Measurements from ENCODE around the gene PCDH12. TPM values are rescaled to one million over a fixed set of nuclear protein-coding genes. Genes with fewer than 3 reads are reported as not detected.

The PCDH12 gene
- total RNA-seq, 1 experiment from 2014 or later: not detected

DNA sequence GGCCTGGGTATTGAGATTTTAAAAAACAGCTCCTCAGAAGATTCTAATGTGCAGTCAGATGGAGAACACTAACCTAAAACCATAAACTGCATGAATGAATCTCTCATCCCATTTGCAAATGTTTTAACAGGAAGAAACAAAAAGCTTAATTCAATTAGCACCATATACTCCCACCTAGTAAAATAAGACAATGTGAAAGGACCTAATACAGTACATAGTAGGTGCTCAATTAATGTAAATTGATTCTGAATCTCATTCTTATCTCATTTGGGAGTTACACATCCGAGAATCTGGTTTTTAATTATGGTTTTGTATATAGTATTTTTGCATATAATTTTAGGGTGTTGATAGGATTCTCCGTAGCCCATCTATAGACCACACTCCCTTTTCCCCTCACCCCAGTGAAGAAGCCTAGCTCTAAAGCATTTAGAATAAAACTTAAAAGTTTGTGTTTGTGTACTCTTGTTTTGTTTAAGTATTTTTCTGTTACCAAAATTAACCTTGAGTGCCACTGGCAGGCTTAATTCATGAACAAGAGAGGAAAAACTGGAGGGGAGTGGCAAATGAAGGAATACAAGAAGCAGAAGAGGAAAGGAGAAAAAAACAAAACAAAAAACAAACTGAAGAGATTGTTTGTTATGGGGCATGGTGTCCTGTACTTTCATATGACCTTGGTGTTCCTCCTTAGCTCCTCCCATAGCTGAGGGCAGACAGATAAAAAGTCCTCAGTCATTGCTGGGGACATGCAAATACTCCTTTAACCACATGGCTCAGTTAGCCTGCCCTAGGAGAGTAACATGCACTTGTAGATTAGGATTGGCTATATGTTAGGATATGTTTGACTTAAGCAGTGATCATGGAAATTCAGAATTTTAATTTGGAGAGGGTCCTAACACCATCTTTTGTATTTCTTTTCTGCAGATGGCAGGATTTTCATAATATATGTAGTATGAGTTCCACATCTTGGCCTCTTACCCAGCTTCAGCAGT lies 12.1 kb upstream of the PCDH12 start:
- ChIA-PET CTCF (interaction anchor here (1.0 to 1.9 kb wide), 4 partner anchors 8 to 91 kb away, joined by 3 to 9 read pairs (median 4); partner anchors contain the start of gene PCDH12), POLR2A (no interaction called here)
- in situ Hi-C loops (cut with HindIII; ENCODE audit: low pct_unique_long_range_greater_than_20kb, low sequenced_read_pairs) (no loop called here), intact Hi-C loops (cut with micrococcal nuclease; ENCODE audit: unreplicated experiment) (loop anchor here (10.0 kb wide), 1 partner anchor 305 kb away; no protein-coding TSS in a partner anchor)
- Histone ChIP-seq H3K36me3 (ENCODE audit: control insufficient read depth, insufficient read depth, low read length) (peaks cover 32% of the 10 kb centered on the region), H3K27me3 (ENCODE audit: control insufficient read depth, insufficient read depth, low read length) (no peaks in the 10 kb centered on the region), H3K9me3 (ENCODE audit: control insufficient read depth, insufficient read depth, low read depth, low read length) (no peaks in the 10 kb centered on the region), H3K27ac (ENCODE audit: low read length) (peak overlapping the region; percentile 92), H3K4me3 (ENCODE audit: low read depth in 2 of 2, low read length in 2 of 2) (peak overlapping the region; percentile 95 to 96), H3K4me1 (ENCODE audit: control insufficient read depth, insufficient read depth, low read length) (peaks cover 13% of the 10 kb centered on the region)
- TSS peak; percentile 66 for BruUV-seq (replicated peaks)
- DNase-seq (ENCODE audit: low read depth, low spot score): no peak
- no peak for ATAC-seq
- no peak for TF ChIP-seq TCF7L2 (IDR thresholded peaks at IDR 0.05; ENCODE audit: low read depth, low read length)
- TF ChIP-seq POLR2AphosphoS5 (IDR thresholded peaks at IDR 0.05; ENCODE audit: low read depth, low read length): no peak
- TF ChIP-seq, protein P1, sequence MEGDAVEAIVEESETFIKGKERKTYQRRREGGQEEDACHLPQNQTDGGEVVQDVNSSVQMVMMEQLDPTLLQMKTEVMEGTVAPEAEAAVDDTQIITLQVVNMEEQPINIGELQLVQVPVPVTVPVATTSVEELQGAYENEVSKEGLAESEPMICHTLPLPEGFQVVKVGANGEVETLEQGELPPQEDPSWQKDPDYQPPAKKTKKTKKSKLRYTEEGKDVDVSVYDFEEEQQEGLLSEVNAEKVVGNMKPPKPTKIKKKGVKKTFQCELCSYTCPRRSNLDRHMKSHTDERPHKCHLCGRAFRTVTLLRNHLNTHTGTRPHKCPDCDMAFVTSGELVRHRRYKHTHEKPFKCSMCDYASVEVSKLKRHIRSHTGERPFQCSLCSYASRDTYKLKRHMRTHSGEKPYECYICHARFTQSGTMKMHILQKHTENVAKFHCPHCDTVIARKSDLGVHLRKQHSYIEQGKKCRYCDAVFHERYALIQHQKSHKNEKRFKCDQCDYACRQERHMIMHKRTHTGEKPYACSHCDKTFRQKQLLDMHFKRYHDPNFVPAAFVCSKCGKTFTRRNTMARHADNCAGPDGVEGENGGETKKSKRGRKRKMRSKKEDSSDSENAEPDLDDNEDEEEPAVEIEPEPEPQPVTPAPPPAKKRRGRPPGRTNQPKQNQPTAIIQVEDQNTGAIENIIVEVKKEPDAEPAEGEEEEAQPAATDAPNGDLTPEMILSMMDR (IDR thresholded peaks at IDR 0.05): no peak
- TF ChIP-seq SIN3A (IDR thresholded peaks at IDR 0.05; ENCODE audit: borderline replicate concordance, insufficient read depth, low read depth, low read length): no peak
- TF ChIP-seq, protein P2, sequence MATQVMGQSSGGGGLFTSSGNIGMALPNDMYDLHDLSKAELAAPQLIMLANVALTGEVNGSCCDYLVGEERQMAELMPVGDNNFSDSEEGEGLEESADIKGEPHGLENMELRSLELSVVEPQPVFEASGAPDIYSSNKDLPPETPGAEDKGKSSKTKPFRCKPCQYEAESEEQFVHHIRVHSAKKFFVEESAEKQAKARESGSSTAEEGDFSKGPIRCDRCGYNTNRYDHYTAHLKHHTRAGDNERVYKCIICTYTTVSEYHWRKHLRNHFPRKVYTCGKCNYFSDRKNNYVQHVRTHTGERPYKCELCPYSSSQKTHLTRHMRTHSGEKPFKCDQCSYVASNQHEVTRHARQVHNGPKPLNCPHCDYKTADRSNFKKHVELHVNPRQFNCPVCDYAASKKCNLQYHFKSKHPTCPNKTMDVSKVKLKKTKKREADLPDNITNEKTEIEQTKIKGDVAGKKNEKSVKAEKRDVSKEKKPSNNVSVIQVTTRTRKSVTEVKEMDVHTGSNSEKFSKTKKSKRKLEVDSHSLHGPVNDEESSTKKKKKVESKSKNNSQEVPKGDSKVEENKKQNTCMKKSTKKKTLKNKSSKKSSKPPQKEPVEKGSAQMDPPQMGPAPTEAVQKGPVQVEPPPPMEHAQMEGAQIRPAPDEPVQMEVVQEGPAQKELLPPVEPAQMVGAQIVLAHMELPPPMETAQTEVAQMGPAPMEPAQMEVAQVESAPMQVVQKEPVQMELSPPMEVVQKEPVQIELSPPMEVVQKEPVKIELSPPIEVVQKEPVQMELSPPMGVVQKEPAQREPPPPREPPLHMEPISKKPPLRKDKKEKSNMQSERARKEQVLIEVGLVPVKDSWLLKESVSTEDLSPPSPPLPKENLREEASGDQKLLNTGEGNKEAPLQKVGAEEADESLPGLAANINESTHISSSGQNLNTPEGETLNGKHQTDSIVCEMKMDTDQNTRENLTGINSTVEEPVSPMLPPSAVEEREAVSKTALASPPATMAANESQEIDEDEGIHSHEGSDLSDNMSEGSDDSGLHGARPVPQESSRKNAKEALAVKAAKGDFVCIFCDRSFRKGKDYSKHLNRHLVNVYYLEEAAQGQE (IDR thresholded peaks at IDR 0.05; ENCODE audit: insufficient read depth in 1 of 2, low read depth in 2 of 2, low read length in 1 of 2): no peak

DNA sequence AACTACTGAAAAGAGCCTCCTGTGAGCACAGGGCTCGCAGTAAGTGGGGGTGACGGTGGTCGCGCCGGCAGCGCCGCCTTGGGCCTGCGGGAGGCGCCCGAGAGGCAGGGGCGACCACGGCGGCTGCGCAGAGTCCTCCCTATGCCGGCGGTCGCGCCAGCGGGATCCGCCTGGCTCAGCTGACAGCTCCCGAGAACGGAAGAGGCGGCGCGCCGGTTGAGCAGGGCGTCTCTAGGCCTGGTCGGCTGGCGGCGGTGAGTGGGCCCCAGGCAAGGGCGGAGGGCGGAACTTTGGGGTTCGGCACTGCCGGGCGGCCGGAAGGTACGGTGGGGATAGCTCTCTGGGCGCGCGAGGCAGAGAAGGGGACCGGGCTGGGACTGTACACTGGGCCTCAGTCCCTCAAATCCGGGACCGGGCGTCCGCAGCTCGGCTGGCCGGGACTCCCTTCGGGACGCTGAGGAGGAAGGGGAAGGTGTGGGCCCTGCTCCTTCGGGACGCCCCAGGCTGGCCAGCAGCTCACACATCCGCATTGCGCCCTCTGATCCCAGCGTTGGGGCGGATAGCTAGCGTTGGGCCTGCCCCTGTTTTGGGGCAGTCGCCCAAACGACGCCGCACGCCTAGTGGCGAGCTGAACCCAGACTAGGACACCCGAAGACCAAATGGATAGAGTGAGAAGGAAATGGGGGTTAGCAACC lies 11.1 kb upstream of the PCDH12 start, which contains the start of gene RNF14:
Gene RNF14 (plus strand): TSS at position 192 of the 695 bp plus-strand sequence. CDS start 4,484 bp downstream, outside the sequence.
- TF ChIP-seq SIN3A (IDR thresholded peaks at IDR 0.05; ENCODE audit: borderline replicate concordance, insufficient read depth, low read depth, low read length) (peak; percentile 47; the same call in 1 of the 2 replicates), TCF7L2 (IDR thresholded peaks at IDR 0.05; ENCODE audit: low read depth, low read length) (no peak), POLR2AphosphoS5 (IDR thresholded peaks at IDR 0.05; ENCODE audit: low read depth, low read length) (peak; percentile 94)
- TF ChIP-seq, protein P1 (IDR thresholded peaks at IDR 0.05): peak; percentile 99
- TF ChIP-seq, protein P2 (IDR thresholded peaks at IDR 0.05; ENCODE audit: insufficient read depth in 1 of 2, low read depth in 2 of 2, low read length in 1 of 2): no peak
- DNase-seq (ENCODE audit: low read depth, low spot score): peak; percentile 53
- ATAC-seq: peak; percentile 99
- H3K4me3 ChIP-seq (ENCODE audit: low read depth in 2 of 2, low read length in 2 of 2): peak within 1 kb of the TSS; percentile 95 to 96
- ChIA-PET POLR2A (interaction anchor here (0.6 kb wide), 1 partner anchor 269 kb away, joined by 3 read pairs; no protein-coding TSS in a partner anchor), CTCF (interaction anchor here (0.6 to 1.9 kb wide), 9 partner anchors 8 to 277 kb away, joined by 3 to 9 read pairs (median 4); partner anchors contain the start of gene PCDH12)
- no peaks in the 10 kb centered on the region for H3K27me3 ChIP-seq (ENCODE audit: control insufficient read depth, insufficient read depth, low read length)
- no peaks in the 10 kb centered on the region for H3K9me3 ChIP-seq (ENCODE audit: control insufficient read depth, insufficient read depth, low read depth, low read length)
- in situ Hi-C loops (cut with HindIII; ENCODE audit: low pct_unique_long_range_greater_than_20kb, low sequenced_read_pairs) (no loop called here), intact Hi-C loops (cut with micrococcal nuclease; ENCODE audit: unreplicated experiment) (loop anchor here (10.0 kb wide), 1 partner anchor 304 kb away; no protein-coding TSS in a partner anchor)
- H3K27ac ChIP-seq (ENCODE audit: low read length): peak within 1 kb of the TSS; percentile 92
- no TSS peak for BruUV-seq (replicated peaks)
- H3K36me3 ChIP-seq (ENCODE audit: control insufficient read depth, insufficient read depth, low read length): peaks cover 23% of the 10 kb centered on the region
- H3K4me1 ChIP-seq (ENCODE audit: control insufficient read depth, insufficient read depth, low read length): peaks cover 13% of the 10 kb centered on the region

Measured in Panc1 (cell line).